NCI-H2107 treated with DMSO at 0.1 percent for 48 hours (cell line): Measurements from ENCODE around the gene RMND1.
"Not testable (repeated sequence)": the region's sequence is repeated elsewhere in the genome, so short reads cannot be mapped to it uniquely, and the experiment has no call there.

ENCODE experiments used
- DNase-seq: peaks from one replicate; lab custom pipeline; 2025; ENCODE audit not compliant: unreplicated experiment; lab: John Stamatoyannopoulos, UW

Gene RMND1

DNA sequence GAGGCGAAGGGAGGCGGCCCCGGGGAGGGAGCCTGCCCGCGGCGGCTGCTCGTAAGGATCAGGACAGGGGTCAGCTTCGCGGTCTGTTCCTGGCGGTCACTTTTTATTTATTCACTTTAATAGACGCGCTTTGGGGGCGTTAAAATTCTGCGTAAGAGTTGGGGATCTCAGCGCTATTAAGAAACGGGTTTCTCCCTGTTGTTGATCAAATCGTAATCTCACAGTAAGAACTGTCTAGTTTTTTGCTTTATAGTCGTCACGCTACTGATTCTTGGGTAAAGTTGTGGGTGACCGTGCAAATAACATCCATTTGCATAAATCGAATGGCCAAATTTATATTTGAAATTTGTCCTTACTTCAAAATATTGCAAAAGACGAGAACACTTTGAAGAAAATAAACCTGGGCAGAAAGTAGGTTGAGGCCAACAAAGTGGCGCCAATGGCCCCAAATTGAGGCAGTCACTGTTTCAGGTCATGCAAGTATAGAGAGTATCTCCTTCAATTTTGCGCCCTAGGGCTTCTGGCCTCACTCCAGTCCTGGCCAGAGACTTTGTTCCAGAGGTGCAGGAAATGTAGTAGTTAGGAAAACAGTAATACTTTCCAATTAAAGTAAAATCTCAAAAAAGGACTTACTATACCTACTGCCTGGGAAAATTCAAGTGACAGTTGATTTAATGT is 963 bp upstream of the RMND1 start:
- DNase-seq, result no peak

- no peak for DNase-seq
These were observed 443 bp downstream of the RMND1 start for GRCh38 chr6:151451417-151451949.

DNA sequence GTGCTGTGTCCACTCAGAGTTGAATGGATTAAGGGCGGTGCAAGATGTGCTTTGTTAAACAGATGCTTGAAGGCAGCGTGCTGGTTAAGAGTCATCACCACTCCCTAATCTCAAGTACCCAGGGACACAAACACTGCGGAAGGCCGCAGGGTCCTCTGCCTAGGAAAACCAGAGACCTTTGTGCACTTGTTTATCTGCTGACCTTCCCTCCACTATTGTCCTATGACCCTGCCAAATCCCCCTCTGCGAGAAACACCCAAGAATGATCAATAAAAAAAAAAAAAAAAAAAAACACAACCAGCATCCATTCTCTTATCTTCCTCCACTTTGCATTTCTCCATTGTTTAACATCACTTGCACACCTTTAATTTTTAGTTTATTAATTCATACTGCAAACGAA is 998 bp downstream of the RMND1 start:
- DNase-seq, result not testable (repeated sequence)

GRCh38 chr6:151448623-151449022 is 3.3 kb downstream of the RMND1 start:
- DNase-seq, result no peak

DNA sequence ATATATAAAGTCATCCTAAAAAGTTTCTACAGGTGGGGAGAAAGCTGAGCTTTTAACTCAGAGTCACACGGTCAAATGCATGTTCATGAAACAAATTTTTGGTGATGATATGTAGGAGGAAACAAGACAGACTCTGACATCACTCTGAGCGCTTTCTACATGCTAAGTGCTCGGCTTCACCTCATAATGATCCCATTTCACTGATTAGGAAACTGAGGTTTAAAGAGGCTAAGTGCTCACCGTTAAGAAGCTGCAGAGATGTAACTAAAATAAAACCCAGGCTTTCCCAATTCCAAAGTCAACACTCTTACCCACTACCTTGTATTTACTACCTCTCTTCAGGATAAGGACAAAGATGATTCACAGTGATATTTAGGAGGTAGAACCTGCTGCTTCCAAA is 4.7 kb downstream of the RMND1 start:
- DNase-seq, result no peak

DNA sequence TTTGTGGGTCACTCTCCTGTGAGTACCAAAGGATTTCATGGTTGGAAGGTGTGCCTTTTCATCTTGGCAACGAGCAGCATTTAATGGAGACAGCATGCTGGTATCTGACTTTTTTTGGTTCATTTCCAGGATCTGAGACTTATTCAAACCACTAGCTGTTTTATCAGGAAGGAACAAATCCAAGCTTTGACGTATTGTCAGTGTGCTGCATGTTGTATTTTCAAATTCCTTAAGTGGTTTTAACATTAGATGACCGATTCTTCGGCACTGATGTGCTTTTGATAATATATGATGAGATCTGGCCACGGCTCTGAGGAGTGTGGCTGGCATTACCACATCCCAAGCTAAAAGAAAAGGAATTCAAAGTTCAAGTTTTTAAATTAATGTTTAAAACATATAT is 6.4 kb downstream of the RMND1 start:
- no peak for DNase-seq

DNA sequence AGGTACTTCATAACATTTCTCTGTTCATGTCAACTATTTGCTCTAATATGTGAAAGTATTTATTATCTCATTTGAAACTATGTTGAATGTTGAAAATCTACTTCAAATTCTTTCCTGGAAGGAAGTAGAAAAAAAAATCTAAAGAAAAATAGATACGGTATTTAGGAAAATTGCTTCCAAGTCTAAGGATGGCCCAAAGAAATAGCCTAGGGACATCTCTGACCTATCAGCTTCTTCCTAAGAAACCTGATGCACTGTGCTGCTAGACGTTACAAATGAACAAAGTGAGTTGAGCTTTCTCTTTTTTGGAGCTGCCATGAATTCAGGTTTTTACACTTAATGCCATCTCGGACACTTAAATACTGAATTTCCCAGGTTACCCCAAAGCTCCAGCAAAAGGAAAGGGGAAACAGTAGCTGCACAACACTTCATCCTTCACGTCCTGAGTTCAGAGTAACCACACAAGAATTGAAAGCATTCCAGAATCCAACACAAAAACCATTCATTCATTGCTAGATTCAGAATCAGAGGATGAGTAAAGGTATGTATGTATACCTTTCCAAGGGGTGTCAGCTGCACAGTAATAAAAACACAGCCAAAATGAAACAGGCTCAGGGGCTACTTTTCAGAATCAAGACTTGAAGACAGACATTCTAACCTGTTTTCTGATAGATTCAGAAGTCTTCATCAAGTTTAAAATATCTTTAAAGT is 7.9 kb downstream of the RMND1 start:
- no peak for DNase-seq

GRCh38 chr6:151443454-151443853 is 8.5 kb downstream of the RMND1 start:
- DNase-seq, result no peak

DNA sequence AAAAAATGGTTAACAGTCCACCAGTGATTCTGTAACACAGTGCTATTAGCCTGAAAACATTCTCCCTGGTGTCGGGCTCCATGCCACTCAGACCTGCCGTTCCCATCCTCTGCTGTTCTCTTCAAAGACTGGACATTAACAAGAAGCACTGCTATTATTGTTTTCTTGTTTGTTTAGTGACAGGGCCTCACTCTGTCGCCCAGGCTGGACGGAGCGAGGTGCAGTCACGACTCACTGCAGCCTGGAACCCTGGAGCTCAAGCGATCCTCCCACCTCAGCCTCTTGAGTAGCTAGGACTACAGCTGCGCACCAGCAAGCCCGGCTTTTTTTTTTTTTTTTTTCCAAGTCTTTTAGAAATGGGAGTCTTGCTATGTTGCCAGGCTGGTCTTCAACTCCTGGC is 9.6 kb downstream of the RMND1 start:
- no peak for DNase-seq

- no peak for DNase-seq
These were observed 10.3 kb downstream of the RMND1 start for GRCh38 chr6:151441390-151442166.

- no peak for DNase-seq
These were observed 11.0 kb downstream of the RMND1 start for GRCh38 chr6:151440930-151441329.

DNA sequence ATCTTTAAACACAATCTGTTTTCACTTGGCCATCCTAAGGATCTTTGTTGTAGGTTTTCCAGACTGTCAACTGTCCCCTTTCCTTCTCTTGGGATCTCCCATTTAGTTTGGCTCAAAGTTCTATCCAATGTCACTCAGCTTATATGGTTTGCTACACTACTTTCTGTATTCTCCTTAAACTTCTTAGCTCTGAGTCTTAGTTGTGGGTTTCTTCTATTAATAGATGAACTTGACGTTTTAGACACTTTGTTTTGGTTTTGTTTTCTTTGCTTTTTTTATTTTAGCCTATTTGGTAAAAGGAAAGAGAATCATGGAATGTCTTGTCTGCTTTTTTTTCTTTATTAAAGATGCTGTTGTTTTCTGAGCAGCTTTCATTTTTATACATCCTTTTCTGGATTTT is 11.4 kb downstream of the RMND1 start:
- no peak for DNase-seq

DNA sequence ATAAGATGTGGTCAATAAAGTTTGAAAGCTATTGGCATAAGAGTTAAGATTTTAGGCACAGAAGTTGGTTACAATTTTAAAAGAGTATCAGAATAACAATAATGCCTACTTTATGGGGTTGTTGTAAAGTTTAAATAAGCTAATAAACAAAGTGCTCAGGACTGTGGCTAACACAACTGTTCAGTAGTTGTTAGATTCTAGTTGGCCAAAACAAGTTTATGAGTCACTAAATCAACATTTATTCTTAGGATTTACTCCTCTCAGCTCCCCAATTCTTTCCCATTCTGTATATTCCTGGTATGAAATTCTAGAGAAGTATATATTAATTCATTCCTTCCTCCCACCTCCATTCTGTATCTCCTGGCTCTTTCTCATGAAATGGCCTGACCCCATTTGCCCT is 14.5 kb downstream of the RMND1 start:
- no peak for DNase-seq

DNA sequence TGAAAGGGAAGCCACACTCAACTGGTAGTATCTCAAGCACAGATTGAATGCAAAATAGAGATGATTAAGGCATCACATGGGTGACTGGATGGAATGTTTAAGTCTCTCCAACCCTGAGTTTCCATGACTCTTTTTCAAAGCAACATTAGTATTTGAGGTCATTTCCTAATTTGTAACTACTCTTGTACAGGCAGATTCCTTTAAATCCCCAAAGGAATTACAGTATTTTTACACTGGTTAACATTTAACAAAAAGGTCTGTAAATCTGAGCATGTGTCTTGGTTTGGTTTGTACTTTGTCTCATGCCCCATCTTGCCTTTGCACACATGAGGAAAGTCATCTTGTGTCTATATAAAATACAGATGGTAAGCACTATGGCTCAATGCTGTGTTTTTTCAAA is 15.1 kb downstream of the RMND1 start:
- no peak for DNase-seq

GRCh38 chr6:151436300-151436699 is 15.6 kb downstream of the RMND1 start:
- DNase-seq, result no peak

DNA sequence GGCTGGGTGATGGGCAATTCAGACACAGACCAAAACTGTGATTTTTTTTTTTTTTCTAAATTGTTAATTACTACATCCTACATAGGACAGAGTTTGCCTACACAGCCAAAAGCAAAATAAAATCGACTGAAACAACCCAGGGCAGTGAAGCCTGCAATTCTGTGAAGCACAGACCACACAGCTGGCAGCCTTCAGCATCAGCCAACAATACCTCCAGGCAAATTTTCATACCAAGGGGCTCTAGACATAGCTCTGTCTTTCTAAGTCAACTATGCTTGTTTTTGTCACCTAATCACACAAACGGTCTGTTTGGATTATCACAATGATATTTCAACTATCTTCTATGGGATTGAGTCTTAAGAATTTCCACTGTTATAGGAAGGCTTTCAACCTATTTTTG is 17.6 kb downstream of the RMND1 start:
- no peak for DNase-seq

- DNase-seq, result no peak
These were observed 19.3 kb downstream of the RMND1 start for GRCh38 chr6:151432651-151433050.

GRCh38 chr6:151431337-151431736 is 20.6 kb downstream of the RMND1 start:
- peak; percentile 37 for DNase-seq

- DNase-seq, result no peak
These were observed 21.0 kb downstream of the RMND1 start for GRCh38 chr6:151430886-151431285.

- no peak for DNase-seq
These were observed 23.7 kb downstream of the RMND1 start for GRCh38 chr6:151428093-151428735.

- no peak for DNase-seq
These were observed 26.4 kb downstream of the RMND1 start for GRCh38 chr6:151425561-151425960.
